ENCODE measurements around the gene TMEM187. TPM values are rescaled to one million over a fixed set of nuclear protein-coding genes. Genes with fewer than 3 reads are reported as not detected.

The TMEM187 gene, protein sequence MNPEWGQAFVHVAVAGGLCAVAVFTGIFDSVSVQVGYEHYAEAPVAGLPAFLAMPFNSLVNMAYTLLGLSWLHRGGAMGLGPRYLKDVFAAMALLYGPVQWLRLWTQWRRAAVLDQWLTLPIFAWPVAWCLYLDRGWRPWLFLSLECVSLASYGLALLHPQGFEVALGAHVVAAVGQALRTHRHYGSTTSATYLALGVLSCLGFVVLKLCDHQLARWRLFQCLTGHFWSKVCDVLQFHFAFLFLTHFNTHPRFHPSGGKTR
- total RNA-seq, result 5.9 and 8.0 TPM in 2 replicates

DNA sequence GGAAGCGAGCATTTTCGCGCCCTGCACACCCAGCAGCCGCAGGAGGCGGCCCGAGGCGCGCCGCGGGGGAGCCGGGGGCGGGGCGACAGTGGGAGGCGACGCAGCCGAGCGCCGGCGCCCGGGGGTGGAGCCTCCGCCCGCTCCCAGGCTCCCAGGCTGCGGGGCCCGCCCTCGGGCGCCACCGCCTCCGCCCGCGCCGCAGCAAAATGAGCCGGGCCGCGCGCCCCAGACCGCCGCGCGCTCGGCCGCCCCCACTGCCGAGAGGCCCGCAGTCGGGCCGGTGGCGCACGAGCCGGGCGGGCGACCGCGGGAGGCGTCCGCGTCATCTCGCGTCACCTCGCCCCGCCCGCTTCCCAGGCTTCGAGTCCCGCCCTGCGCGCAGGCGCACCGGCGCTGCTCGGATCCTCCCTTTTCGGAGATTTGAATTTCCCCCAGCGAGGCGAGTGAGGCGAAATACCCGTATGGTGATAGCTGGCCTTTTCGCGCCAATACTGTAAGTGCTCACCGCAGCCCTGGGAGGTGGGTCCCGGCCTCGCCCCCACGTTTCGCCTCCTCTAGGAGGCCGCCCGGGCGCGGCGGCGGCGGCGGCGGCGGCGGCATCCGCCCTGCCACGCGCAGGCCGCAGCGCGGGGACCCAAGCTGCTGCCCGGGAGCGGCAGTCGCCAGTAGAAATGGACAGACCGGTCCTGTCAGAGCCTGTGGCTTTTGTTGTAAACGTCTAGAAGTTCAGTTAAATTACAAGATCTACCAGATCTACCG lies at the start of gene TMEM187:
TMEM187 (plus strand) TSS at position 387 of the 759 bp plus-strand sequence. CDS start 9,309 bp downstream, outside the sequence.

DNA sequence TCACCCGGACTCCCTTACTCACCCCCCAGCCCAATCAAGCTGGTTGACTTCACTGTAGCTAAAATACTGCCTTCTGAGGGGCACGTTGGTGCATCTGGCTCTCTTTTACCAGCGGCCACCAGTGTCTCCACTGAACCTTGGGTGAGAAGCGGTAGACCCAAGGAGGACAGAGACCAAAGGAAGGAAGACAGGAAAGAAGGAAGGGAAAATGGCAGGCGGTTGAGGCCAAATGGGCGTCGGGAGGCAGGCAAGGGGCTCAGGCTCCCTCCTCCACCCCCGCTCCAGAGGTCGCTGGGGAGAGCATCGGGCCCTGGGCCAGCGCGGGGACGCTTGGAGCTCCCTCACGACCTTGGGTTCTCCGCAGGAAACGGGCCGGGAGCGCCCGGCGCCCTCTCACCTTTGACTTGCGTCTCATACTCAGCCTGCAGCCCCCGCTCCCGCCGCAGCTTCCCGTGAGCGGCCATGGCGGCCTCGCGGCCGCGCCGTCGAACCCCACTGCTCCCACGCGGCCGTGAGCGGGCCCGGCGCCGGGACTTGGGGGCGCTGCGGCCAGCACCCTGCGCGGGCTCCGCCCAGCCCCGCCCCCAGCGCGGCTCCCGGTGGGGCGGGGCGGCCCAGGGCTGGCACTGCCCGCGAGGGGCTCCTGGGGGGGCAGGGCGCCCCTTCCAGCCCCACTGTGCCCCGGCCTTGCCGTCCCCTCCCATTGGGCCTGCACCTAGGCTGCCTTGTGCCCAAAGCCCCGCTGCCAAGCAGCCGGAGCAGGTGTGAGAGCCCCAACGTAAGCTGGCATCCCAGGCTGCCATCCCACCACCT lies 46.6 kb upstream of the TMEM187 start, which contains the start of gene ARHGAP4:
ARHGAP4 (minus strand) TSS at position 526 of the 813 bp plus-strand sequence; CDS start at position 464, 62 bp downstream.

DNA sequence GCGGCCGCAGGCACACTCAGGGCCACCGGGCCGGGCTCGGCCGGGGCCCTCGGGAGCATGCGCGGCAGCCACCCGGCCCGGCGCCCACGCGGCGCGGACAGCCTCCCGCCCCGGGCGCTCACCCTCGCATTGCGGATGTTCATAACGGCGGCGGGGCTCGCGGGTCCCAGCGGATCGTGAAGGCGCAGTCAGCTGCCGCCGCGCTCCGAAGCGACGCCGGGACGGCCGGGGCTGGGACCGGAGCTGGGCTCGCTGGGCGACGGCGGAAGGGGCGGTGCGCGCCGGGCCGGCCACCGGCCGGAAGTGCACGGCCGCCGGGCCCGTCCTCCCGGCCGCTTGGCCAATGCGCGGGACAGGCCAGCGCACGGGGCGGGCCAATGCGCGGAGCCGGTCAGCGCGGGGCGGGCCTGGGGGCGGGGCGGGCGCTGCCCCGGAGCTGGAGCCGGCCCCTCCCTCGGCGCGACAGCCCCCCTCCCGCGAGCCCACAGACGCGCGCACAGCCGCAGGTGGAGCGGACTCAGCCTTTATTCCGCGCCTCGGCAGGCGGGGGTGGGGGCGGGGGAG lies 37.7 kb upstream of the TMEM187 start, which contains the start of gene NAA10:
NAA10 (minus strand) TSS at position 276 of the 564 bp plus-strand sequence; CDS start at position 143, 133 bp downstream.

DNA sequence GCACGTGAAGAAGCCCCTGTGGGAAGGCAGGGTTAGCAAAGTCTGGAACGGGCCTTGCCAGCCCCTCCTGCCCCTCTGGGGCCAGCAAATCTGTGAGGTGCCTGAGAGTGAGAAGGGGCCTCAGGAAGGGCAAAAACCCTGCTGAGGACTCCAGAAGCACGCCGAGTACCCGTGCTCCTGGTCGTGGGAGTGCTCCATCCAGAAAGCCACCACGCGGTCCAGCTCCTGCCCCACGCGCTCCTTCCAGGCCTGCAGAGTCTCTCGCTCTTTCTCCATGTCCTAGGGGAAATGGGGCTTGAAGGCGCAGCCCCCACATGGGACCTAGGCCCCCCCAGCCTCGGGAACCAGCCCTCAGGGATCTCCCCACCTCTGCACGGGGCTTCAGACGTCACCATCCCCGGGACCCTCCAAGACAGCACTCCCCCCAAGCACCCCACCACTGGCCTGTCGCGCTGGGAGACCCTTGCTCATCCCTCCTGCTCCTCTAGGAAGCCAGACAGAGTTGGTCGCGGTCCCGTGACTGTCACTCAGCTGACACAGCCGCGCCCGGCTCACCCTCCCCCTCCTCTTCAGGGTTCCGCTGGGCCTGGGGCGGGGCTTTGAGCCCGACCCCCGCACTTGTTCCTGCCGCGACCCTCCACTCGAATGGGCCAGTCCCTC lies 28.3 kb upstream of the TMEM187 start, which contains the start of gene RENBP:
RENBP (minus strand) TSS at position 504 of the 660 bp plus-strand sequence; CDS start at position 471, 33 bp downstream.

DNA sequence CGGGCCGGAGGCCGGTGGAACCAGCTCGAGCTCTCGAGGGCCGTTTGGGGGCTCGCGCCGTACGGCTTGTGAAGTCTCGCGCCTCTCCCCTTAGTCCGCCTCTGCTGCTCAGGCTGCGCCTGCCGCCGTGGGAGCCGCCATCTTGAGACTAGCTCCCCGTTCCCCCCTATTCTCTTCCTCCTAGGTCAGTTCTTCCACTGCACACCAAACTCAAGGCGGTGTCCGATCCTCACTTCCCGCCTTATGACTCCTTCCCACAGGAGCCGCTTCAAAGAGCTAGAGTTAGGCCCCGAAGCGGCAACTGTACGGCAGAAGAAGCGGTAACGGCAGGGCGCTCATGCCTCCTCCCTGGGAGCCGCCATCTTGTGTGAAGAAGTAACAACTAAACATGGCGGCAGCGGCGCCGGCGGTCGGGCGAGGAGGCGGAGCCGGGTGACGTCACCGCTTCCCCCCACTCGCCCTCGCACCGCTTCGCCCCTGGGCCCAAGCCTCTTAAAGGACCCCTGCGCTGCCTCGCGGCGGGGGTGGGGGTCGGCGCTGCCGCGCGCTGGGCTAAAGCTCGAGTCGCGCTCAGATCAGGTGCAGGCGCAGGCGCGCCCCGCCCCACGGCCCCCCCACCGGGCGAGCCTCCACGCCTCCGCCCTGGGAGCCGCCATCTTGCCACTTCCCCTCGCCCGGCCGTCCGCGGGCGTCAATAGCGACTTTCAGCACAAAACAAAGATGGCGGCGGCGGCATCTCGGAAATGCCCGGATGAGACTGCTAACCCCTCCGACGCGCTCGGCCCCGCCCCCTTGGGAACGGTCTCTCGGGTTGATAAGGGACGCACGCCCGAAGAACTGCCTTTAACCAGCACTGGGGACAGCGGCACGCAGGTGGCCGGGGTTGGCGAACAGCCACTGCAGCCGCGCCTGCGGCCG lies 845 bp upstream of the TMEM187 start, which contains the start of gene HCFC1:
HCFC1 (minus strand) TSS at position 369 of the 918 bp plus-strand sequence. CDS start 978 bp downstream, outside the sequence.

DNA sequence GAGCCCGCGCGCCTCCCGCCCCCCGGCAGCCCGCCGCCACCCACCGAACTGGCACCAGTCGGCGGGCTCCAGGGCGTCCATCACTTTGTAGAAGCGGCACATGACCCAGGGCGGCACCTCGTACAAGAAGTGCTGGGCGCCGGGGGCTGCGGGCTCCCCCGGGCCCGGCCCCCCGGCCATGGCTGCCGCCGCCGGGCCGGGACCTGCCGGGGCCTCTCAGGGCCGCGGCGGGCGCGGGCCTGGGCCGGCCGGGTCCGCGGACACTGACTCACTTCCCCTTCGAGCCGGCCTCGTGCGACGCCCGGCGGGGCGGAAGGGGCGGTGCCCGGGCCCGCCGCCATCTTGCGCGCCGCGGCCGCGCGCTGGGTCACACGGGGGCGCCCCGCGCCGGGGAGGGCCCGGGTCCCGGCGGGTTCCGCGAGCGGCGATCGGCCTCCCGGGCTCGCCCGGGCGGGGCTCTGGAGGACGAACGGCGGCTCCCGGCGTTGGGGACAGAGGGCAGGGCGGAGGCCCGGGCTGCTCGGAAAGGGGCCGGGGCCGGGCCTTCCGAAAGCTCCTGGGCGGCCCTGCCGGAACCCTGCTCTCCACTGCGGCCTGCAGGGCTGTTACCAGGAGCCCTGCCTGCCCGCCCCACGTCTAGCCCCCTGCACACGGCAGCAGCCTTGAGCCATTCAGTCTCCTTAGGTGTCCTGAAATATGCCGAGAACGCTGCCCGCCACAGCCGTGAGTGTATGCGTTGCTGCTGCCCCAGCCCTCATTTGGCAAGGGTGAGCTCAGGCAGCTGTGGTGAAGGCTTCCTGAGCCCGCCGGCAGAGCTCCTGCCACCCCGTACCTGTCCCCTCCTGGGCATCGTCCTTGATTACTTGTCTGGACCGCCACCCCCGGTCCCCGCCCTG lies 47.3 kb downstream of the TMEM187 start, which contains the start of gene IRAK1:
IRAK1 (minus strand) TSS at position 270 of the 896 bp plus-strand sequence; CDS start at position 180, 90 bp downstream.

Small RNA genes within 50 kb of the gene (small RNA-seq; reads per million reads assigned to genes)
- not detected for gene MIR3202-1 (ENCODE audit: low replicate concordance)

Other genes starting within 250 kb of the TMEM187 start
- 141 and 153 TPM in 2 replicates for gene BCAP31, start 248.4 kb upstream of the TMEM187 start, total RNA-seq
- gene ABCD1, start 247.9 kb upstream of the TMEM187 start, total RNA-seq, result 18.6 and 22.0 TPM in 2 replicates
- 4.0 and 4.6 TPM in 2 replicates for gene PLXNB3, start 208.5 kb upstream of the TMEM187 start, total RNA-seq
- gene SRPK3, start 191.7 kb upstream of the TMEM187 start, total RNA-seq, result 0.44 and 1.7 TPM in 2 replicates
- gene IDH3G, start 178.4 kb upstream of the TMEM187 start, total RNA-seq, result 64.6 and 81.2 TPM in 2 replicates
- gene SSR4, start 178.1 kb upstream of the TMEM187 start, total RNA-seq, result 101 and 182 TPM in 2 replicates
- 0.14 TPM in 1 of 2 replicates, not detected in the other for gene PDZD4, start 142.2 kb upstream of the TMEM187 start, total RNA-seq
- gene L1CAM, start 86.6 kb upstream of the TMEM187 start, total RNA-seq, result 0.88 and 18.2 TPM in 2 replicates
- not detected in 2 replicates for gene AVPR2, start 68.1 kb upstream of the TMEM187 start, total RNA-seq
- gene ARHGAP4, start 46.5 kb upstream of the TMEM187 start, total RNA-seq, result 1.1 and 2.9 TPM in 2 replicates
- 81.8 and 123 TPM in 2 replicates for gene NAA10, start 37.7 kb upstream of the TMEM187 start, total RNA-seq
- 3.6 and 6.6 TPM in 2 replicates for gene RENBP, start 28.1 kb upstream of the TMEM187 start, total RNA-seq
- gene HCFC1, start 936 bp upstream of the TMEM187 start, total RNA-seq, result 31.7 and 51.8 TPM in 2 replicates
- gene IRAK1, start 47.1 kb downstream of the TMEM187 start, total RNA-seq, result 117 and 144 TPM in 2 replicates
- gene MECP2, start 125.0 kb downstream of the TMEM187 start, total RNA-seq, result 31.5 and 33.5 TPM in 2 replicates
- gene OPN1LW, start 171.5 kb downstream of the TMEM187 start, total RNA-seq, result not detected in 2 replicates
- not detected in 2 replicates for gene OPN1MW, start 209.8 kb downstream of the TMEM187 start, total RNA-seq
- not detected in 2 replicates for gene OPN1MW2, start 247.0 kb downstream of the TMEM187 start, total RNA-seq